Jurkat, Clone E6-1 (cell line): ENCODE measurements around the gene SERP2.

ENCODE experiments used
- DNase-seq: peaks from one replicate; pipeline ENCODE4 v3.0.0-alpha.2; 2011; ENCODE audit warnings: low read depth, low spot score
- H3K4me3 ChIP-seq: 2 replicates; pipeline ENCODE4 v1.5.1; 2011; ENCODE audit warnings: mild to moderate bottlenecking, low read length, control low read depth, moderate library complexity

Gene SERP2

DNA sequence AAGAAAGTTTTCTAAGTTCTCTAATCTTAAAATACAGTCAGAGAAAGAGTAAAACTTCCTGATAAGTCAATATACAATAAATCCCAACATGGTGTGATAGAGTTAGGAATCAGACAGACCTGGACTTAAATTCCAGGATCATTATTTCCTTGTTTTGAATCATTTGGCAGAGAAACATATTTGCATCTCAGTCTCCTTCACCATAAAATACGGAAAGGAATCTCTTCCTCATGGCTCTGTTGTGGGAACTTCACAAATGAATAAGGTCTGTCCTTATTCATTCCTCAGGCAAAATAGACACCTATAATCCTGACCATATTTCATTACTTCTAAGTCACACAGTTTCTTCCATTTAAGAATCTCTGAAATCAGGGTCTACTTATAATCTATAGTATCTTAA is 19.3 kb upstream of the SERP2 start:
- no peak overlapping the region for H3K4me3 ChIP-seq
- DNase-seq: no peak

DNA sequence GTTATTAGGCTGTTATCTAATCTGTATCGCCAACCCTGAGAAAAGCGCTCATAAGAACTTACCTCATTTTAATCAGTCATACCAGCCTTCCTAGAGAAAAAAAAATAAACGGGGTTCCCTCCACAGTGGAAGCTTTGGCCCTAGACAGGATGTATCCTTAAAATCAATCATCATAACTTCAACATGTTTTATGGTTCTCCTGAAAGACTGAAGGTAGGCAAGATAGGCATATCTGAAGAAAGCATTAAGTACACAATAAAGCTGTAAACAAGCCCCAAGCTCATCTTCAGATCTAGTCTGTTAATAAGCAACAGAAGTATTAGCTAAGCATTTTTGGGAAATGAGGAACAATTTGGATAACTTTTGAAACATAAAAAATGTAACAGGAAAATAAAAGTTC is 18.7 kb upstream of the SERP2 start:
- DNase-seq: no peak
- no peak overlapping the region for H3K4me3 ChIP-seq

DNA sequence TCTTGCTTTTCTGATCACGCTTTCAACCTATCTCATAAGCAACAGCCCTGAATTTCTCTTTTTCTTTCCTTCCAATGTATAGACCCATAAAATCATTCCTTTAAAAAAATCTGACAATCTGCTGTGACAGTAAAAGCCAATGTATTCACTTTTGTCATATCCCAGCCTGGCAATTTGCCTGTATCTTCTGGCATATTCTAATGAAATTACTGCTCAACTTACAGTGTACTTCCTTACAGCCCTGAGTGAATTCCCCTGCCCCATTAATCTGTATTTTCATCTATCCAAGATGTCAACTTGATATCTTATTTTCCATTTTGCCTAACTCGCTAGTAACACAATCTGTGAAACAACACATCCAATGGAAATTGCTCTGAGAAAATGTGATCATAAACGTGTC is 18.0 kb upstream of the SERP2 start:
- H3K4me3 ChIP-seq: no peak overlapping the region
- DNase-seq: no peak

DNA sequence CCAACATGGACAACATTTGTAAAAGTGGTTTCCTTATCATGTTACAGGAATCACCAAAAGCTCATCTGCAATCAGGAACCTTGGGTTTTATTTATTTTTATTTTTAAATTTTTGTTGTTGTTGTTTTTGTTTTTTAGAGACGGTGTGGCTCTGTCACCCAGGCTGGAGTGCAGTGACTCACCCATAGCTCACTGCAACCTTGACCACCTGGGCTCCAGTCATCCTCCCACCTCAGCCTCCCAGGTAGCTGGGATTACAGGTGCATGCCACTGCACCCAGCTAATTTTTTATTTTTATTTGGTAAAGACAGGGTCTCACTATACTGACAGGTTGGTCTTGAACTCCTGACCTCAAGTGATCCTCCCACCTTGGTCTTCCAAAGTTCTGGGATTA is 13.6 kb upstream of the SERP2 start:
- no peak overlapping the region for H3K4me3 ChIP-seq
- no peak for DNase-seq

DNA sequence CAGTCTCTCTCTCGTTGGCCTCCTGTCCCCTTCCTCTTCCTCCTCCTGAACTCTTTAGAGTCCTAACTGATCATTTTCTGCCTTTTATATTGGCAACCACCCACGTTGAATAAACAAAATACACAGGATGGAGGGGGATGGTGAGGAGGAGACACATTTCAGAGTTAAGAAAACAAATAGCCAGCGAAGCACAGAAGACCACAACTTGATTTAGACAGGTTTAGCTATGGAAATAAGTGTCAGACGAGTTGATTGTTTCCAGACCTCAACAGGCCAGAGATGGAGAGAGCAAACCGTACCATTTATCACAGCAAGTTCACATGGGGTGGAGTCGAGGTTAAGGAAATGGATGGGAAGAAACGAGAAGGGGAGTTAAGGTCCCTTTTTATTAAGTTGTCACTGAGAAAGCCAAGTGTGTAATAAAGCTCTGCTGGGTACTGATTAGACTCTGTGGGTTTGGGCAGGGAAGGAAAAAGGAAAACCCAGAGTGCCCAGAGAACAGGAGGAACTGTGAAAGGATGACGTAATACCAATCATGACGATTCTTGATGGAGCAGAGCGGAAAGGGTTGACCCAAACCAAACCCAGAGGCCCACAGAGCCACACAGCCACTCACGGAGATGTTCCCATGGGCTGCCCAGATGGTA is 11.1 kb upstream of the SERP2 start:
- DNase-seq: no peak
- H3K4me3 ChIP-seq: no peak overlapping the region

DNA sequence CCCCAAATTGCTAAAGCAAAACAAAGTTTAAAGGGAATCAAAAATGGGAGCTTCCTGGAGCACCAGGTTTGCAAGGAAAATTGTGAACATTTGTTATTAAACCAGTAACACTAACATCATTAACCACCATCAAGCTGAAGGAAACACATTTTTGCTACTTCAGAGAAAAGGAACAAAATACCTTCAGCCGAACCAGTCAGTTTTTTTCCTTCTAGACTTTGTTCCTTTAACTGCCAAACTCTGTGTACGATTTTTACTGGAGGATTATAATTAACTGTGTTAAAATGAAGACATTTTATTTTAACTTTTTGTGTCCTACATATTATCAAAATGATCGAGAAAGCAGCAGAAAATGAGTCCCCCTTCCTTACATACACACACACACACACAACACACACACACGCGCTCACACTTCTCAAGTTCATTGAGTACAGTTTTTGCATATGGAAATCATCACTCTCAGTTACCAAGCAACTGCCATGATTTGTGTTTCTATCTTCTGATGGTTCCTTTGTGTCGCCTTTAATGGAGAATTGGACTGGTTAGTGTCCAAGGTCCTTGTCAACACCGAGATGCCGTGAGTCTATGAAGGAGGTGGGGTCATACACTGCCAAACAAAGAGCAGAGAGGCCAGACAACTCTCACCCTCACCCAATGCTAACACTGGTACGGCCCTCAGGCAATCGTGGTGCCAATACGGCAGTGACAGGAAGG is 9.8 kb upstream of the SERP2 start:
- DNase-seq: no peak

DNA sequence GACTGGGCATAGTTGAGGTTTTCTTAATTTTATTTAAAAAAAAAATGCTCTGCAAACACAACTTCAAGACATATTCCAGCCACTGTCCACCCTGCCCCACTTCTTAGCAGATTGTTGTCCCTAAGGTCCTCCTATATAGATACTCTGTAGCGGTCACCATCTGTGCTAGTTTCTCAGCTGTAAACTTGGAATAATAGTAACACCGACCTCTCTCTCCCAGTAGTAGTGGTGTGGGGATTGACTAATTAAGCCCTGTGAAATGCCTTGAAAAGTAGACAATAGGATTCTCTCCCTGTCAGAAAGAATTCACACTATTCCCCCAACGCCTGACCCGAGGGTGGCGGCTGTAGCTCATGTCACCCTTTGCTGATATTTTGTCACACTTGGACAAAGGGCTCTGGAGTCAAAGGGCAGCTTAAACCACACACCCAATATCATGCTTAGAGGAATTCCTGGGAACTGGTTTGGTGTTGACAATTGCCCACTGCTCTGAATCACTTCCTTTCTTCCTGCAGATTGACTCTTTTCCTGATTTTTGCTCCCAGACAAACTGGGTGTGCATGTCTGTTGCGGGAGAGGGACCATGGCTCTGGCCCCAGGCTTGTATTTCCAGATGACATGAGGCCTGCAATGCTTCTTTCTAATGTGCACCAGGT is 9.2 kb upstream of the SERP2 start:
- no peak overlapping the region for H3K4me3 ChIP-seq
- DNase-seq: no peak

More for the DNA sequence above, 9.8 kb upstream of the SERP2 start:
- no peak overlapping the region for H3K4me3 ChIP-seq

DNA sequence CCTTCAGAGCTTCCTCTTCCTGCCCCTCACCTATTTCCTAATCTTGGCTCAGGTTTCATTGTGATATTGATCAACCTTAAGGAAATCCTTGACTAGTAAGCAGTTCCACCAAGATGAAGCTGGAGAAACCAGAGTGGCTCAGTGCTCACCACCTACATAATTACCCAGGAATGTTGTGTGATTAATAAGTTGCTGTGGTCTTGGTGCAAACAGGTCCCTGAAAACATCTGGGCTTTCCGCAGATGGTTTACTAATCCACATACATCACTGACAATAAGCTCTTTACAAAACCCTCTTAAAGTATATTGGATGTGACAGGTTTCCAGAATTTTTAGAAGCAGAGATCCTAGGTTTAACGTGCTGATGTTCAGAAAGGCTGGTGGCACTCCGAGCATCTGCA is 8.6 kb upstream of the SERP2 start:
- DNase-seq: no peak
- no peak overlapping the region for H3K4me3 ChIP-seq

DNA sequence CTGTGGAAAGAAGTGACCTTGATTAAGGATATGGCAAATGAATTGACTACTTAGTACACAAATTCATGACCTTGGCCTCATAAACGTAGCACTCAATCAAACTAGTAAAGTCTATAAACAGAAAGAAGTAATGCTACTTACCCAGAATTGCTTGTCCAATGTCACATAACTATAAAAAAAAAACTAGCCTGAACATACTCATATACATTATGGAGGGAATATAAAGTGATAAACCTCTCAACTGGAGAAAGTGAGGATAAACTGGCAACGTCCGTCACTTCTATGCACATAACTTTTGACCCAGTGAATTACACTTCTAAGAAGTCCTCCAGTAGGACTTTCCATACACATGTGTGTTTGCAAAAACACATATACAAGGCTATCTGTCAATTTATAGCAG is 7.7 kb upstream of the SERP2 start:
- no peak overlapping the region for H3K4me3 ChIP-seq
- DNase-seq: no peak

DNA sequence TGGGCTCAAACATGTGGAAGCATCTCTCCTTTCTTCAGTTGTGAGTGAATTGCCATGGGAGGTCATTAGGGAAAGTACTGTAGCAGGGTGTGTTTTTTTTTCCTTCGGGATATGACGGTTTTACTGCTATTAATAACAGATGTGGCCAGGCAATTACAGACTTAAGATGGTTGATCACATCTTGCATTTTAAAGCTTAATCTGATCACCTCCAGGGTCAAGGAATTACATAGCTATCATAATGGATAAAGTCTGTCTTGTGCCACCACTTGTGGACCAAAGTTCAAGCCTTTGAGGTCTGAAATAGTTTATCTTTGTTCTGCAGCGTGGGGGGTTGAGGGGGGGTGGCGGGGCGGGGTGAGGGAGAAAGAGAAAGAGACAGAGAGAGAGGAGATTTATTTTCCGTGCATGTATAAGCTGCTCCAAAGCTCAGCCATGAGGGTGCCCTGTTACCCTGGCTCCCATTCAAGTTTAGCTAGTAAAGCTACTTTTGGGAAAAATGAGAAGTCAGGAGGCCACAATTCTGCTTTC is 5.5 kb upstream of the SERP2 start:
- no peak overlapping the region for H3K4me3 ChIP-seq
- no peak for DNase-seq

DNA sequence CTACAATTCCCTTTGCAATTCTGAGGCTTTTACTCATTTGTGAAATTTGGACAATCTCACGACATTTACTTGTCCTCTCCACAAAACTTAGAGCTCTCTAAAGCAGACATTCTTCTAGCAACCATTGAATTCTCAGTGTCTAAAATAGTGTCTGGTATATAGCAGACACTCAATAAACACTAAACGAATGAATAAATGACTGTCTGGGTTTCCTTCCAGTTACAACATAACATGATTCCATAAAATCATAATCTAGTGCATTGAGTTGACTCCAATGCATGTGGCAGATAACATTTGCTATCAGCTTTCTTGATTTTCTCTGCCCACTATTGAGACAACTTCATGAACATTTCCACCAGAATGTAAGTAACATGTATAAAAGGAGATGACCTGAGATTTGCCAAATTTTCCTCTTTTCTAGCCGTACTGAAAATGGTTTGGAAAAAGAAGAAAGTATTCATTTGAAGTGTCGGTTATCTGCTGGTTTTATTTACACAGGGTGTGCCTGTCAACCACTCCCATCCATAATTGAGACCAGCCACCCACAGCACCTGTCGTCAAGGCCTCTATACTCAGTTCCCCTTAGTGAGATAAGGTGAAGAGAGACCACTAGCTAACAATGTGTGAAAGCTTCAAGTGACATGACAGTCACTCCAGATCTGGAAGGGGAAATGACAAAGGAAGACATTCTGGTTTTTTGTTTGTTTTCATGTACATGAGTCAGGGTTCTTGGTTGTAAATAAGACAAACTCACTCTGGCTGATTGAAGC is 4.8 kb upstream of the SERP2 start:
- no peak overlapping the region for H3K4me3 ChIP-seq
- DNase-seq: peak; percentile 17

DNA sequence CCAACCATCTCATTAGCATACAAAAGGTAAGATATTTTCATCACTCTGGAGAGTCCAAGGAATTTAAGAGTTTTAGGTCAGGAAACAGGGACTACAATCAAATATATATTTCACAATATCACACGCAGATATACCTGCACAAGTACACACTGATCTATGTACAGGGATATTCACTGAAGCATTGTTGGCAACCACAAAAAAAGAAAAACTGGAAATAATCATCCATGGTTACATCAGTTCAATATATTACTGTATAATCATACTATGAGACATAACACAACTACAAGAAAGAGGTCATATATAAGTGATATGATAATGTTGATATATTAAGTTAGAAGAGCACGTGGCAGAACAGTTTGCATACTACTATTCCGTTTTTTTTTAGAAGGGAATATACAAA is 2.2 kb upstream of the SERP2 start:
- H3K4me3 ChIP-seq: no peak overlapping the region

DNA sequence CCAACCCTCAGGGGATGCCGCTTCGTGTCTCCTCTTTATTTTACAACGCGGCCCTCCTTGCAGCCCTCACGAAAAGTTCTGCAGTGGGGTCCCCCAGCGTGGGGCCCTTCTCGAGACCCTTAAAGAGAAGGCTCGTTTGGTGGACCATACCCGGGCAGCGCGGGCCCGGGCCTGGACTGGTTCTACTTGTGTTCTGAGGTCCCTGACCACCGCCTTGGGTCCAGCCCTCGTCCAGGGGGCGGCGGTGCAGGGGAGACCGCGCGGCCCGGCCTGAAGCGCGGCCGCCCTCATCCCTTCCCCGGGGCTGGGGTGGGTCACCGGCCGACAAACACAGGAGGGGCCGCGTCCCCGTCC is 400 bp upstream of the SERP2 start:
- no peak for DNase-seq
- no peak overlapping the region for H3K4me3 ChIP-seq

More for the DNA sequence above, 2.2 kb upstream of the SERP2 start:
- no peak for DNase-seq

DNA sequence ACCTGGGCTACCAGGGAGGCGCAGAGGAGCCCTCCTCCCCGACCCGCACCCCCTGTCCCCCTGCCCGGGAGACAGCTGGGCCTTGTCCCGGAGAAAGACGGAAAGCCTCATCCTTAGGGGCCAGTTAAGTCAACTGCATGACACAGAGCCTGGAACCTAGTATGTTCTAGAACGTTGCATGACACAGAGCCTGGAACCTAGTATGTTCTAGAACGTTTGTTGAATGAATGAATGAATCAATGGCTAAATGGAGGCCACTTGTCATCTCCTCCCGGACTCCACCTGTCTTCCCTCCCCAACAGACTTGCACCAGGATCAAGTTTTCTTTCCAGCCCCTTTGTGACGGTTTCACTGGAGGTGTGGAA is 706 bp downstream of the SERP2 start:
- no peak for DNase-seq
- no peak overlapping the region for H3K4me3 ChIP-seq

DNA sequence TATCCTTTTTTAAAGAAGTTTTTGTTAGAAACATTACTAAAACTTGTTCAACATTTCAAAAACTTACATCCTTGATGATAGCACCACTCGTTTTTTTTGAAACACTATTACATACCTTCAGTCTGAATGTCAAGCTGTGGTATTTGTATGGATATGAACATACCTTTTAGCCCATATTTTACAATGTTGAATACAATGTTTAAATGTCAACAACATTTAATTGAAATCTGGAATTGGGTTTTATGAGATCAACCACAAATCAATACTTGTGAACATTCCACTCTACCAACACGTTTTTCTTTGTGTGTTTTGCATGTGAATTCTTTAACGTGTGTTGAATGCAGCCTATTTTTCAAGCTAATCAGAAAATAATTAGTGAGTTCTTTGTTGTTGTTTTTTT is 4.7 kb downstream of the SERP2 start:
- H3K4me3 ChIP-seq: no peak overlapping the region
- no peak for DNase-seq

DNA sequence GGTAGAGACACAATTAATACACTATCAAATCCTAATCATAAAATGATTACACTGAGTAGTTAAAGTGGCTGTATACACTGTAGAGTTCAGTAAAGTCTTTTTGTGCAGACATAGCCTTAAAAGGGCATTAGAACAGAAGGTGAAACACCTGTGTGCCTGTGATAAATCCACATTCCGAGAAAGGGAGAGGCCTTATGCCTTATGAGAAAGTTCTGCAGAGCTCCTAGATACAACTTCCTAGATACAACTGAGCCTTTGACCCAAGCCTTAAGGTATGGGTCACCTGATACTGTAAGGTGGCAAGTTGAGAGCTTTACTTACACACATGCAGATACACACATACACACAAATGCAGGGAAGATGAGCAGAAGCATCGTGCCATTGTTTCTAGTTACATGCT is 6.3 kb downstream of the SERP2 start:
- no peak for DNase-seq
- H3K4me3 ChIP-seq: no peak overlapping the region

DNA sequence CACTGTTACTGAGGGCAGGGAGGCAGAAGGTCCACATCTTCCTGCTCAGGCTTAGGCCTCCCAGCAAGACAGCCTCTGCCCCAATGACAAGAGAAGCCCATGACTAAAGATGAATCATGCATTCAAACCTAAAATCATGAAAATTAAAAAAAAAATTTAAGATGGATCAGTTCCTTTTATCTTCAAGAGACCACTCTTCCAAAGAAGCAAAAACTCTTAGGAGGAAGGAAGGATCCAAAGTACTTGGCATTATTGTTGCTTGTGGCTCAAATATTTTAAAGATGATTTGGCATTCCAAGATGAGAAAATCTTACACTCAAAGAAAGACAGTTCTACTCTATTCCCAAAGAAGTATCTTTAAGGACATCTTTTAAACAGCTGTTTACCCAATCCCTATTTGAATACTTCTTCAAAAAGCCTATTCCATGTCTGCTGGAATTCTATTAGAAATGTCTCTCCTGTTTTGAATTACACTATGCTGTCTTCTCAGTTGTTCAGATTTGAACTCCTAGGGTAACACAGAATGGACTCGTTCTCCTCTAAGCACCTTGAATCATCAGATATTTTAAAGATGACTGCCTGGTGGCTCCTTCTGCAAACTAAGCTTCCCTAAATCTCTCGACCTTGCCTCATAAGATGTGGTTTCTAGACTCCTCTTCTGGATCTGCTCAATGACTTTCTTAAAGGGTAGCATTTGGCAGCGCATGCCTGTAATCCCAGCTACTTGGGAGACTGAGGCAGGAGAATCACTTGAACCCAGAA is 7.0 kb downstream of the SERP2 start:
- H3K4me3 ChIP-seq: no peak overlapping the region
- no peak for DNase-seq

DNA sequence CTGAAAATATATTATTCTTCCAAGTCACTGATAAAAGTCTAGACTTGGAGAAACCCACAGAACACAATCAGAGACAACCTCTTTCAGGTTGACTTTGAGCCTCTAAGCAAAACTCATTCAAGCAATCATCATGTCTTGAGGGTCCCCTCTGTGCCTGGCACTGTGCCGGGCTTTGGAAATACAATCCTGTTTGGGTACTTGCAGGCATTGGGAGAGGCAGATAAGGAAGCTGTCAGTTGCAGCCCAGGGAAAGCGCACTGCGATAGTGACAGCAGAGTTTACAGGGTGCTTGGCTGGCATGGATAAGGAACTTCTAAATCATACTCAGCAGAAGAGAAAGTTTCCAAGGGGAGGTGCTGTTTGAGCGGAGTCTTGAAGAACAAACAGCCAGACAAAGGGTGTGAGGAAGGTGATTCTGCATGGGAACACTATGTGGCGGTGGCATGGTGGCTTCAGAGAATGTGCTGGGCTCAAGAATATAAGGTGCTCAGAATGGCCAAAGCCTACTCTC is 9.1 kb downstream of the SERP2 start:
- no peak overlapping the region for H3K4me3 ChIP-seq
- DNase-seq: no peak

DNA sequence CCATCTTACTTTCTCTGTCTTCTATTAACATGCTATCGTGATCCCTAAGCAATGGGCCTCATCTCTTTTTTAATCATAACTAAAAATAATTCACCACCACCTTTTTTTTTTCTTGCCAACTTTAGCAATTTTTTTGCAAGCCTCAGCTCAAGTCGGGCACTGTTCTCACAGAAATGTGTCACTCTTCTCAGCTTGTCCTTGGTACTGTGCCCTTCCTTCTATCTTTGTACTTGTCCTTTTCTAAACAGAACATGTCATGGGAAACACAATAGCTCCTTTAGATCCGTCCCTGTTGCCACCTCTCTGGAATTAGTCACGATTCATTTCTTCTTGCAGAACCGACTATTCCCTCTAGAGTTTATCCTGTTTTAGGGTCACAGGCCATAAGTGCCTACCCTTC is 10.3 kb downstream of the SERP2 start:
- H3K4me3 ChIP-seq: no peak overlapping the region
- DNase-seq: no peak
